Upper lobe of left lung (tissue), 4 donors: Measurements from ENCODE around the gene DGKI.

Source experiments
- EP300 ChIP-seq, 4 donors: sonication (generic); formaldehyde crosslinking; IDR thresholded peaks; one replicate each; pipeline ENCODE4 v1.5.1; 2017; ENCODE audit warnings: antibody characterized with exemption in 4 of 4, control low read depth in 2 of 4
- POLR2A ChIP-seq, 4 donors: fragments of 450-650 bp; IDR thresholded peaks; one replicate each; pipeline ENCODE4 v1.5.1; 2016 to 2017; ENCODE audit warnings: antibody characterized with exemption in 4 of 4, mild to moderate bottlenecking in 2 of 4
- POLR2AphosphoS5 ChIP-seq, 2 donors: sonication (generic); formaldehyde crosslinking; IDR thresholded peaks; one replicate each; pipeline ENCODE4 v1.5.1; 2017; ENCODE audit warnings: antibody characterized with exemption in 2 of 2
- TF ChIP-seq, protein P1 (sequence below), 6 experiments: fragments of 450-650 bp in 4 of 6; fragments of 200-600 bp in 2 of 6; sonication (generic) in 2 of 6; IDR thresholded peaks; one replicate each; pipeline ENCODE4 v1.5.1; 2016 to 2019; ENCODE audit warnings: antibody characterized with exemption in 6 of 6

GRCh38 chr7:137835486-137836112 is 11.2 kb downstream of the DGKI start:
- TF ChIP-seq POLR2A (IDR thresholded peaks at IDR 0.05) (no peak), POLR2AphosphoS5 (IDR thresholded peaks at IDR 0.05) (no peak), EP300 (IDR thresholded peaks at IDR 0.05) (no peak)
- TF ChIP-seq, protein P1, sequence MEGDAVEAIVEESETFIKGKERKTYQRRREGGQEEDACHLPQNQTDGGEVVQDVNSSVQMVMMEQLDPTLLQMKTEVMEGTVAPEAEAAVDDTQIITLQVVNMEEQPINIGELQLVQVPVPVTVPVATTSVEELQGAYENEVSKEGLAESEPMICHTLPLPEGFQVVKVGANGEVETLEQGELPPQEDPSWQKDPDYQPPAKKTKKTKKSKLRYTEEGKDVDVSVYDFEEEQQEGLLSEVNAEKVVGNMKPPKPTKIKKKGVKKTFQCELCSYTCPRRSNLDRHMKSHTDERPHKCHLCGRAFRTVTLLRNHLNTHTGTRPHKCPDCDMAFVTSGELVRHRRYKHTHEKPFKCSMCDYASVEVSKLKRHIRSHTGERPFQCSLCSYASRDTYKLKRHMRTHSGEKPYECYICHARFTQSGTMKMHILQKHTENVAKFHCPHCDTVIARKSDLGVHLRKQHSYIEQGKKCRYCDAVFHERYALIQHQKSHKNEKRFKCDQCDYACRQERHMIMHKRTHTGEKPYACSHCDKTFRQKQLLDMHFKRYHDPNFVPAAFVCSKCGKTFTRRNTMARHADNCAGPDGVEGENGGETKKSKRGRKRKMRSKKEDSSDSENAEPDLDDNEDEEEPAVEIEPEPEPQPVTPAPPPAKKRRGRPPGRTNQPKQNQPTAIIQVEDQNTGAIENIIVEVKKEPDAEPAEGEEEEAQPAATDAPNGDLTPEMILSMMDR (IDR thresholded peaks at IDR 0.05) = no peak
